HepG2 (cell line): Measurements from ENCODE around the gene SARNP. TPM values are rescaled to one million over a fixed set of nuclear protein-coding genes. Genes with fewer than 3 reads are reported as not detected.
A peak's percentile ranks its signal among the peaks of the same experiment; 100 is the strongest.

ENCODE experiments used
- ATAC-seq: fragments of 200-7000 bp; cut with Tn5 transposase; 3 replicates; pipeline ENCODE4 v1.9.1; 2020; ENCODE audit warnings: mild to moderate bottlenecking, moderate library complexity
- BruUV-seq: library from RNA; stranded (reverse); fragments of 400-500 nt; replicated peaks from 2 replicates; lab custom pipeline; 2021; lab: Mats Ljungman, UMichigan
- CTCF ChIA-PET: fragments of 300-600 bp; formaldehyde crosslinking; extraction: SDS; loops from one replicate; lab custom pipeline; 2021; ENCODE audit warnings: low total read pairs, inconsistent platforms, low intra/inter-chr PET ratio; lab: Yijun Ruan, JAX
- POLR2A ChIA-PET: fragments of 350-600 bp; sonication (Branson Sonifier 250); formaldehyde crosslinking; loops from one replicate; lab custom pipeline; 2020; ENCODE audit warnings: antibody characterized with exemption, inconsistent platforms; lab: Yijun Ruan, JAX
- DNase-seq: peaks from one replicate; pipeline ENCODE4 v3.0.0-alpha.2; 2015; ENCODE audit warnings: low spot score
- FAIRE-seq: peaks from 3 replicates; lab custom pipeline; 2011; peaks lifted over from hg19 to GRCh38; lab: Jason Lieb, UNC
- H2AFZ ChIP-seq: one replicate; pipeline ENCODE4 v1.6.1; 2011; ENCODE audit warnings: low read length, inconsistent platforms
- H3K27ac ChIP-seq: fragments of 300-600 bp; 3 replicates; pipeline ENCODE4 v1.8.0; 2011; ENCODE audit warnings: mixed run types, mild to moderate bottlenecking, mixed read lengths, low read length, inconsistent platforms; ENCODE audit not compliant: insufficient read depth; ENCODE audit errors: extremely low read length
- H3K27me3 ChIP-seq, 2 experiments: fragments of 200-600 bp in 1 of 2; 2 replicates in 1 of 2; 3 replicates in 1 of 2; pipeline versions ENCODE4 v1.6.0 to v1.8.0; 2011; ENCODE audit warnings: low read length in 2 of 2, mild to moderate bottlenecking in 2 of 2, moderate library complexity in 2 of 2, inconsistent platforms in 1 of 2; ENCODE audit not compliant: insufficient read depth in 2 of 2, control insufficient read depth in 1 of 2
- H3K36me3 ChIP-seq, 2 experiments: fragments of 200-600 bp in 1 of 2; replicated peaks in 1 of 2; 2 replicates in 1 of 2; 3 replicates in 1 of 2; pipeline versions ENCODE4 v1.5.1 to v1.8.0; 2011; ENCODE audit warnings: low read length in 2 of 2, inconsistent platforms in 1 of 2; ENCODE audit not compliant: insufficient read depth in 2 of 2, control insufficient read depth in 1 of 2
- H3K4me1 ChIP-seq: 2 replicates; pipeline ENCODE4 v1.5.1; 2012; ENCODE audit warnings: low read length, inconsistent platforms; ENCODE audit not compliant: insufficient read depth
- H3K4me2 ChIP-seq: 2 replicates; pipeline ENCODE4 v1.6.0; 2011; ENCODE audit warnings: low read depth, low read length, inconsistent platforms
- H3K4me3 ChIP-seq, 3 experiments: fragments of 200-600 bp in 1 of 3; sonication (generic), shearing (Covaris generic) in 1 of 3; replicated peaks in 1 of 3; 2 replicates each; pipeline ENCODE4 v1.5.1; 2011 to 2016; ENCODE audit warnings: low read length in 3 of 3, inconsistent platforms in 2 of 3, low read depth in 2 of 3, mild to moderate bottlenecking in 2 of 3, control low read depth in 1 of 3, mixed read lengths in 1 of 3; ENCODE audit not compliant: insufficient read depth in 1 of 3
- H3K79me2 ChIP-seq: one replicate; pipeline ENCODE4 v1.6.1; 2011; ENCODE audit warnings: low read length, inconsistent platforms; ENCODE audit not compliant: insufficient read depth
- H3K9ac ChIP-seq: 2 replicates; pipeline ENCODE4 v1.6.0; 2011; ENCODE audit warnings: mild to moderate bottlenecking, low read depth, low read length, inconsistent platforms; ENCODE audit not compliant: insufficient read depth
- H3K9me3 ChIP-seq: 2 replicates; pipeline ENCODE4 v1.5.1; 2012; ENCODE audit warnings: mild to moderate bottlenecking, low read length
- H4K20me1 ChIP-seq: 2 replicates; pipeline ENCODE4 v1.6.0; 2011; ENCODE audit warnings: inconsistent platforms, mild to moderate bottlenecking, low read length, moderate library complexity; ENCODE audit not compliant: insufficient read depth
- ATF1 ChIP-seq: IDR thresholded peaks from 2 replicates; pipeline ENCODE4 v1.6.1; 2016; ENCODE audit warnings: mild to moderate bottlenecking, control low read depth
- ATF7 ChIP-seq, 2 experiments: fragments of 450-650 bp in 1 of 2; sonication (generic) in 1 of 2; formaldehyde crosslinking in 1 of 2; IDR thresholded peaks; 2 replicates each; pipeline versions ENCODE4 v1.4.0 to v1.6.1; 2016 to 2020; ENCODE audit warnings: antibody characterized with exemption in 1 of 2, mild to moderate bottlenecking in 1 of 2, missing genetic modification reagents in 1 of 2
- HBP1 ChIP-seq: IDR thresholded peaks from 2 replicates; pipeline ENCODE4 v1.6.1; 2016; ENCODE audit warnings: low read depth, control low read depth
- SP4 ChIP-seq: sonication (generic); formaldehyde crosslinking; IDR thresholded peaks from 2 replicates; pipeline ENCODE4 v1.8.1; 2023; ENCODE audit warnings: mild to moderate bottlenecking, missing genetic modification reagents
- ZBTB42 ChIP-seq: sonication (generic); formaldehyde crosslinking; IDR thresholded peaks from 2 replicates; pipeline ENCODE4 v1.5.0; 2020; ENCODE audit warnings: mild to moderate bottlenecking, missing genetic modification reagents
- ZNF552 ChIP-seq: sonication (generic); formaldehyde crosslinking; IDR thresholded peaks from 2 replicates; pipeline ENCODE4 v1.9.0; 2022; ENCODE audit warnings: missing genetic modification reagents, mild to moderate bottlenecking, borderline replicate concordance
- ZNF598 ChIP-seq: sonication (generic); formaldehyde crosslinking; IDR thresholded peaks from 2 replicates; pipeline ENCODE4 v1.5.1; 2020; ENCODE audit warnings: mild to moderate bottlenecking, missing genetic modification reagents, borderline replicate concordance
- WGBS: methylation state at CpG from one replicate; pipeline ENCODE4 v1.1.6; 2017; ENCODE audit warnings: low lambda C conversion rate; 5-methylcytosine and 5-hydroxymethylcytosine counted together
- in situ Hi-C: cut with HindIII; loops from 2 replicates; pipeline ENCODE4 v1.10.0; 2017; ENCODE audit warnings: low pct_unique_long_range_greater_than_20kb; ENCODE audit not compliant: extremely low pct_ligation_motif_present
- intact Hi-C: fragments of 100-400 bp; cut with micrococcal nuclease; formaldehyde crosslinking; loops from one replicate; pipeline ENCODE4 v1.10.0; 2022; ENCODE audit not compliant: unreplicated experiment
- polyA plus RNA-seq, 8 experiments: library from polyadenylated mRNA; depleted of rRNA in 3 of 8; stranded (reverse) in 7 of 8; unstranded in 1 of 8; fragments of >200 nt; fragmentation: Illumina TruSeq in 4 of 8; extraction: Trizol in 4 of 8; gene quantifications; 2 replicates each; pipeline versions ENCODE4 v1.2.1 to v1.2.3, GENCODE V29; 2011 to 2016; ENCODE audit warnings: low read depth in 4 of 8, missing spikeins in 1 of 8, mixed read lengths in 1 of 8; ENCODE audit not compliant: insufficient read depth in 1 of 8
- total RNA-seq, 5 experiments: library from RNA; depleted of rRNA; stranded (reverse); fragments of >200 nt; fragmentation: Illumina TruSeq; extraction: Trizol; gene quantifications; 2 replicates each; pipeline ENCODE4 v1.2.3, GENCODE V29; 2016; ENCODE audit warnings: low read depth in 1 of 5
- TF ChIP-seq, protein P1 (sequence below): sonication (generic); formaldehyde crosslinking; IDR thresholded peaks from 2 replicates; pipeline ENCODE4 v1.5.1; 2020; ENCODE audit warnings: missing genetic modification reagents, mild to moderate bottlenecking, borderline replicate concordance

The SARNP gene
- total and polyA plus RNA-seq, 2 of the 13 experiments (the other 11 are each of a cell fraction or from before 2014, with no cell fraction given) = 59.0 to 95.4 TPM

- Histone ChIP-seq H3K9ac (peak overlapping the region; percentile 39), H3K79me2 (no peaks in the 10 kb centered on the region), H3K27me3 (peaks cover 0 to 6% of the 10 kb centered on the region in 2 experiments; a peak in 2 of 5 replicates), H2AFZ (peak overlapping the region; percentile 85), H3K27ac (peak overlapping the region; percentile 34), H3K4me1 (peaks cover 35% of the 10 kb centered on the region), H3K36me3 (no peaks in the 10 kb centered on the region), H3K4me3 (peak overlapping the region; percentile 50 to 66 (median 63)), H3K9me3 (no peaks in the 10 kb centered on the region), H3K4me2 (peak overlapping the region; percentile 84), H4K20me1 (no peaks in the 10 kb centered on the region)
- DNase-seq (no peak), ATAC-seq (peak; percentile 46), FAIRE-seq (no peak)
- 3% methylated on average over 4 of the region's 4 CpGs for WGBS
- ChIA-PET POLR2A (interaction anchor here (0.8 to 3.1 kb wide), 10 partner anchors 8 to 190 kb away, joined by 3 to 27 read pairs (median 10); partner anchors contain the start of genes CD63, DNAJC14, ORMDL2 and PYM1), CTCF (interaction anchor here (0.7 to 3.3 kb wide), 8 partner anchors 13 to 292 kb away, joined by 3 to 36 read pairs (median 10); partner anchors contain the start of gene RDH5)
- no TSS peak for BruUV-seq
- no peak for TF ChIP-seq HBP1 (CRISPR knock-in tag)
- 0 out of 2 replicates have a peak, but pooled peaks have one; percentile 8 for TF ChIP-seq SP4 (CRISPR knock-in tag)
- TF ChIP-seq ATF1 (CRISPR knock-in tag) = peak; percentile 48; the same call in 1 of the 2 replicates
- TF ChIP-seq, protein P1, sequence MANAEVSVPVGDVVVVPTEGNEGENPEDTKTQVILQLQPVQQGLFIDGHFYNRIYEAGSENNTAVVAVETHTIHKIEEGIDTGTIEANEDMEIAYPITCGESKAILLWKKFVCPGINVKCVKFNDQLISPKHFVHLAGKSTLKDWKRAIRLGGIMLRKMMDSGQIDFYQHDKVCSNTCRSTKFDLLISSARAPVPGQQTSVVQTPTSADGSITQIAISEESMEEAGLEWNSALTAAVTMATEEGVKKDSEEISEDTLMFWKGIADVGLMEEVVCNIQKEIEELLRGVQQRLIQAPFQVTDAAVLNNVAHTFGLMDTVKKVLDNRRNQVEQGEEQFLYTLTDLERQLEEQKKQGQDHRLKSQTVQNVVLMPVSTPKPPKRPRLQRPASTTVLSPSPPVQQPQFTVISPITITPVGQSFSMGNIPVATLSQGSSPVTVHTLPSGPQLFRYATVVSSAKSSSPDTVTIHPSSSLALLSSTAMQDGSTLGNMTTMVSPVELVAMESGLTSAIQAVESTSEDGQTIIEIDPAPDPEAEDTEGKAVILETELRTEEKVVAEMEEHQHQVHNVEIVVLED (CRISPR knock-in tag) = no peak
- no peak for TF ChIP-seq ZBTB42 (CRISPR knock-in tag)
- TF ChIP-seq ATF7 (IDR thresholded peaks at IDR 0.05) = no peak
- 0 out of 2 replicates have a peak, but pooled peaks have one; percentile 38 for TF ChIP-seq ATF7 (CRISPR knock-in tag; IDR thresholded peaks at IDR 0.05)
- TF ChIP-seq ZNF598 (CRISPR knock-in tag) = 0 out of 2 replicates have a peak, but pooled peaks have one; percentile 4
- no peak for TF ChIP-seq ZNF552 (CRISPR knock-in tag)
- intact Hi-C loops = loop anchor here (1.0 to 5.0 kb wide), 5 partner anchors 13 to 300 kb away; partner anchors contain the start of genes DGKA and RDH5
- in situ Hi-C loops = loop anchor here (5.0 kb wide), 4 partner anchors 60 to 295 kb away; no protein-coding TSS in a partner anchor
Measured at GRCh38 chr12:55737581-55738122, 79.9 kb downstream of the SARNP start.
